HepG2 (cell line): Measurements from ENCODE around the gene SSBP4. TPM values are rescaled to one million over a fixed set of nuclear protein-coding genes. Genes with fewer than 3 reads are reported as not detected.

Experiments used
- CBX2 ChIP-seq, 2 experiments: fragments of 200-600 bp in 1 of 2; sonication (generic); formaldehyde crosslinking in 1 of 2; IDR thresholded peaks; 2 replicates each; pipeline versions ENCODE4 v1.7.0 to v1.8.1; 2018 to 2022; ENCODE audit warnings: low read depth in 2 of 2, low read length in 1 of 2, mild to moderate bottlenecking in 1 of 2, missing genetic modification reagents in 1 of 2
- GFI1 ChIP-seq: sonication (generic); formaldehyde crosslinking; IDR thresholded peaks from 2 replicates; pipeline ENCODE4 v1.5.0; 2020; ENCODE audit warnings: missing genetic modification reagents, mild to moderate bottlenecking, borderline replicate concordance
- POGZ ChIP-seq: sonication (generic); formaldehyde crosslinking; IDR thresholded peaks from 2 replicates; pipeline ENCODE4 v1.4.0; 2020; ENCODE audit warnings: mild to moderate bottlenecking, missing genetic modification reagents
- ZNF264 ChIP-seq: sonication (generic); formaldehyde crosslinking; IDR thresholded peaks from 2 replicates; pipeline ENCODE4 v1.4.0; 2020; ENCODE audit warnings: missing genetic modification reagents
- ZNF383 ChIP-seq: sonication (generic); formaldehyde crosslinking; IDR thresholded peaks from 2 replicates; pipeline ENCODE4 v1.4.0; 2020; ENCODE audit warnings: missing genetic modification reagents, mild to moderate bottlenecking, borderline replicate concordance
- ZNF660 ChIP-seq: sonication (generic); formaldehyde crosslinking; IDR thresholded peaks from 2 replicates; pipeline ENCODE4 v1.5.1; 2020; ENCODE audit warnings: mild to moderate bottlenecking, low read depth, missing genetic modification reagents, borderline replicate concordance
- polyA plus RNA-seq, 8 experiments: library from polyadenylated mRNA; depleted of rRNA in 3 of 8; stranded (reverse) in 7 of 8; unstranded in 1 of 8; fragments of >200 nt; fragmentation: Illumina TruSeq in 4 of 8; extraction: Trizol in 4 of 8; gene quantifications; 2 replicates each; pipeline versions ENCODE4 v1.2.1 to v1.2.3, GENCODE V29; 2011 to 2016; ENCODE audit warnings: low read depth in 4 of 8, missing spikeins in 1 of 8, mixed read lengths in 1 of 8; ENCODE audit not compliant: insufficient read depth in 1 of 8
- total RNA-seq, 5 experiments: library from RNA; depleted of rRNA; stranded (reverse); fragments of >200 nt; fragmentation: Illumina TruSeq; extraction: Trizol; gene quantifications; 2 replicates each; pipeline ENCODE4 v1.2.3, GENCODE V29; 2016; ENCODE audit warnings: low read depth in 1 of 5
- TF ChIP-seq, protein P1 (sequence below): sonication (generic); formaldehyde crosslinking; IDR thresholded peaks from 2 replicates; pipeline ENCODE4 v1.9.0; 2021; ENCODE audit warnings: mild to moderate bottlenecking, missing genetic modification reagents
- TF ChIP-seq, protein P2 (sequence below): IDR thresholded peaks from 2 replicates; pipeline ENCODE4 v1.6.1; 2016; ENCODE audit warnings: missing compliant biosample characterization, missing genetic modification reagents, borderline replicate concordance
- TF ChIP-seq, protein P3 (sequence below): sonication (generic); formaldehyde crosslinking; IDR thresholded peaks from 2 replicates; pipeline ENCODE4 v1.5.0; 2020; ENCODE audit warnings: mild to moderate bottlenecking, low read depth, missing genetic modification reagents, borderline replicate concordance
- TF ChIP-seq, protein P4 (sequence below): sonication (generic); formaldehyde crosslinking; IDR thresholded peaks from 2 replicates; pipeline ENCODE4 v1.9.0; 2021; ENCODE audit warnings: missing genetic modification reagents, borderline replicate concordance
- TF ChIP-seq, protein P5 (sequence below): IDR thresholded peaks from 2 replicates; pipeline ENCODE4 v1.6.1; 2016; ENCODE audit warnings: missing compliant biosample characterization, missing genetic modification reagents, borderline replicate concordance
- TF ChIP-seq, protein P6 (sequence below): sonication (generic); formaldehyde crosslinking; IDR thresholded peaks from 2 replicates; pipeline ENCODE4 v1.4.0; 2020; ENCODE audit warnings: missing genetic modification reagents, borderline replicate concordance

SSBP4 gene
- total and polyA plus RNA-seq, 2 of the 13 experiments (the other 11 are each of a cell fraction or from before 2014, with no cell fraction given): 20.8 to 39.5 TPM

DNA sequence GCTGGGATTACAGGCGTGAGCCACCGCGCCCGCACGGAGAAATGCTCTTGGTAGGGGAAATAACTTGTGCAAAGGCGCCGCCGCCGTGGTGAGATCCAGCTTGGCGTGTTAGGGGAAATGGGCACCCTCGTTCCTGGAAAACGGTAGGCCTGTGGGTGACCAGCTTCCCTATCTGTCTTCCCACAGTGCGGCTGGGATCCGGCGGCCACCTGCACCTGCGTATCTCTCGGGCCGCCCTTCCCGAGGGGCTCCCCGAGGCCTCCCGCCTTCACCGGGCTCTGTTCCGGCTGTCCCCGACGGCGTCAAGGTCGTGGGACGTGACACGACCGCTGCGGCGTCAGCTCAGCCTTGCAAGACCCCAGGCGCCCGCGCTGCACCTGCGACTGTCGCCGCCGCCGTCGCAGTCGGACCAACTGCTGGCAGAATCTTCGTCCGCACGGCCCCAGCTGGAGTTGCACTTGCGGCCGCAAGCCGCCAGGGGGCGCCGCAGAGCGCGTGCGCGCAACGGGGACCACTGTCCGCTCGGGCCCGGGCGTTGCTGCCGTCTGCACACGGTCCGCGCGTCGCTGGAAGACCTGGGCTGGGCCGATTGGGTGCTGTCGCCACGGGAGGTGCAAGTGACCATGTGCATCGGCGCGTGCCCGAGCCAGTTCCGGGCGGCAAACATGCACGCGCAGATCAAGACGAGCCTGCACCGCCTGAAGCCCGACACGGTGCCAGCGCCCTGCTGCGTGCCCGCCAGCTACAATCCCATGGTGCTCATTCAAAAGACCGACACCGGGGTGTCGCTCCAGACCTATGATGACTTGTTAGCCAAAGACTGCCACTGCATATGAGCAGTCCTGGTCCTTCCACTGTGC is 30.9 kb upstream of the SSBP4 start (continued):
- TF ChIP-seq, protein P1, sequence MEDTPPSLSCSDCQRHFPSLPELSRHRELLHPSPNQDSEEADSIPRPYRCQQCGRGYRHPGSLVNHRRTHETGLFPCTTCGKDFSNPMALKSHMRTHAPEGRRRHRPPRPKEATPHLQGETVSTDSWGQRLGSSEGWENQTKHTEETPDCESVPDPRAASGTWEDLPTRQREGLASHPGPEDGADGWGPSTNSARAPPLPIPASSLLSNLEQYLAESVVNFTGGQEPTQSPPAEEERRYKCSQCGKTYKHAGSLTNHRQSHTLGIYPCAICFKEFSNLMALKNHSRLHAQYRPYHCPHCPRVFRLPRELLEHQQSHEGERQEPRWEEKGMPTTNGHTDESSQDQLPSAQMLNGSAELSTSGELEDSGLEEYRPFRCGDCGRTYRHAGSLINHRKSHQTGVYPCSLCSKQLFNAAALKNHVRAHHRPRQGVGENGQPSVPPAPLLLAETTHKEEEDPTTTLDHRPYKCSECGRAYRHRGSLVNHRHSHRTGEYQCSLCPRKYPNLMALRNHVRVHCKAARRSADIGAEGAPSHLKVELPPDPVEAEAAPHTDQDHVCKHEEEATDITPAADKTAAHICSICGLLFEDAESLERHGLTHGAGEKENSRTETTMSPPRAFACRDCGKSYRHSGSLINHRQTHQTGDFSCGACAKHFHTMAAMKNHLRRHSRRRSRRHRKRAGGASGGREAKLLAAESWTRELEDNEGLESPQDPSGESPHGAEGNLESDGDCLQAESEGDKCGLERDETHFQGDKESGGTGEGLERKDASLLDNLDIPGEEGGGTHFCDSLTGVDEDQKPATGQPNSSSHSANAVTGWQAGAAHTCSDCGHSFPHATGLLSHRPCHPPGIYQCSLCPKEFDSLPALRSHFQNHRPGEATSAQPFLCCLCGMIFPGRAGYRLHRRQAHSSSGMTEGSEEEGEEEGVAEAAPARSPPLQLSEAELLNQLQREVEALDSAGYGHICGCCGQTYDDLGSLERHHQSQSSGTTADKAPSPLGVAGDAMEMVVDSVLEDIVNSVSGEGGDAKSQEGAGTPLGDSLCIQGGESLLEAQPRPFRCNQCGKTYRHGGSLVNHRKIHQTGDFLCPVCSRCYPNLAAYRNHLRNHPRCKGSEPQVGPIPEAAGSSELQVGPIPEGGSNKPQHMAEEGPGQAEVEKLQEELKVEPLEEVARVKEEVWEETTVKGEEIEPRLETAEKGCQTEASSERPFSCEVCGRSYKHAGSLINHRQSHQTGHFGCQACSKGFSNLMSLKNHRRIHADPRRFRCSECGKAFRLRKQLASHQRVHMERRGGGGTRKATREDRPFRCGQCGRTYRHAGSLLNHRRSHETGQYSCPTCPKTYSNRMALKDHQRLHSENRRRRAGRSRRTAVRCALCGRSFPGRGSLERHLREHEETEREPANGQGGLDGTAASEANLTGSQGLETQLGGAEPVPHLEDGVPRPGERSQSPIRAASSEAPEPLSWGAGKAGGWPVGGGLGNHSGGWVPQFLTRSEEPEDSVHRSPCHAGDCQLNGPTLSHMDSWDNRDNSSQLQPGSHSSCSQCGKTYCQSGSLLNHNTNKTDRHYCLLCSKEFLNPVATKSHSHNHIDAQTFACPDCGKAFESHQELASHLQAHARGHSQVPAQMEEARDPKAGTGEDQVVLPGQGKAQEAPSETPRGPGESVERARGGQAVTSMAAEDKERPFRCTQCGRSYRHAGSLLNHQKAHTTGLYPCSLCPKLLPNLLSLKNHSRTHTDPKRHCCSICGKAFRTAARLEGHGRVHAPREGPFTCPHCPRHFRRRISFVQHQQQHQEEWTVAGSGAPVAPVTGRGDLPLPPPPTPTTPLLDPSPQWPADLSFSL (CRISPR knock-in tag): no peak
- TF ChIP-seq, protein P2, sequence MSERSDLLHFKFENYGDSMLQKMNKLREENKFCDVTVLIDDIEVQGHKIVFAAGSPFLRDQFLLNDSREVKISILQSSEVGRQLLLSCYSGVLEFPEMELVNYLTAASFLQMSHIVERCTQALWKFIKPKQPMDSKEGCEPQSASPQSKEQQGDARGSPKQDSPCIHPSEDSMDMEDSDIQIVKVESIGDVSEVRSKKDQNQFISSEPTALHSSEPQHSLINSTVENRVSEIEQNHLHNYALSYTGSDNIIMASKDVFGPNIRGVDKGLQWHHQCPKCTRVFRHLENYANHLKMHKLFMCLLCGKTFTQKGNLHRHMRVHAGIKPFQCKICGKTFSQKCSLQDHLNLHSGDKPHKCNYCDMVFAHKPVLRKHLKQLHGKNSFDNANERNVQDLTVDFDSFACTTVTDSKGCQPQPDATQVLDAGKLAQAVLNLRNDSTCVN: no peak
- TF ChIP-seq POGZ (CRISPR knock-in tag) (0 out of 2 replicates have a peak, but pooled peaks have one; percentile 48), GFI1 (CRISPR knock-in tag) (0 out of 2 replicates have a peak, but pooled peaks have one; percentile 46), CBX2 (IDR thresholded peaks at IDR 0.05; ENCODE audit: low read depth, low read length) (no peak), CBX2 (CRISPR knock-in tag; IDR thresholded peaks at IDR 0.05; ENCODE audit: low read depth) (no peak), ZNF264 (0 out of 2 replicates have a peak, but pooled peaks have one; percentile 71), ZNF383 (CRISPR knock-in tag) (peak; percentile 69; the same call in 1 of the 2 replicates), ZNF660 (CRISPR knock-in tag) (peak; percentile 43; the same call in 1 of the 2 replicates)
- TF ChIP-seq, protein P3, sequence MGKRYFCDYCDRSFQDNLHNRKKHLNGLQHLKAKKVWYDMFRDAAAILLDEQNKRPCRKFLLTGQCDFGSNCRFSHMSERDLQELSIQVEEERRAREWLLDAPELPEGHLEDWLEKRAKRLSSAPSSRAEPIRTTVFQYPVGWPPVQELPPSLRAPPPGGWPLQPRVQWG: peak; percentile 87
- TF ChIP-seq, protein P4, sequence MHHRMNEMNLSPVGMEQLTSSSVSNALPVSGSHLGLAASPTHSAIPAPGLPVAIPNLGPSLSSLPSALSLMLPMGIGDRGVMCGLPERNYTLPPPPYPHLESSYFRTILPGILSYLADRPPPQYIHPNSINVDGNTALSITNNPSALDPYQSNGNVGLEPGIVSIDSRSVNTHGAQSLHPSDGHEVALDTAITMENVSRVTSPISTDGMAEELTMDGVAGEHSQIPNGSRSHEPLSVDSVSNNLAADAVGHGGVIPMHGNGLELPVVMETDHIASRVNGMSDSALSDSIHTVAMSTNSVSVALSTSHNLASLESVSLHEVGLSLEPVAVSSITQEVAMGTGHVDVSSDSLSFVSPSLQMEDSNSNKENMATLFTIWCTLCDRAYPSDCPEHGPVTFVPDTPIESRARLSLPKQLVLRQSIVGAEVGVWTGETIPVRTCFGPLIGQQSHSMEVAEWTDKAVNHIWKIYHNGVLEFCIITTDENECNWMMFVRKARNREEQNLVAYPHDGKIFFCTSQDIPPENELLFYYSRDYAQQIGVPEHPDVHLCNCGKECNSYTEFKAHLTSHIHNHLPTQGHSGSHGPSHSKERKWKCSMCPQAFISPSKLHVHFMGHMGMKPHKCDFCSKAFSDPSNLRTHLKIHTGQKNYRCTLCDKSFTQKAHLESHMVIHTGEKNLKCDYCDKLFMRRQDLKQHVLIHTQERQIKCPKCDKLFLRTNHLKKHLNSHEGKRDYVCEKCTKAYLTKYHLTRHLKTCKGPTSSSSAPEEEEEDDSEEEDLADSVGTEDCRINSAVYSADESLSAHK: no peak
- TF ChIP-seq, protein P5, sequence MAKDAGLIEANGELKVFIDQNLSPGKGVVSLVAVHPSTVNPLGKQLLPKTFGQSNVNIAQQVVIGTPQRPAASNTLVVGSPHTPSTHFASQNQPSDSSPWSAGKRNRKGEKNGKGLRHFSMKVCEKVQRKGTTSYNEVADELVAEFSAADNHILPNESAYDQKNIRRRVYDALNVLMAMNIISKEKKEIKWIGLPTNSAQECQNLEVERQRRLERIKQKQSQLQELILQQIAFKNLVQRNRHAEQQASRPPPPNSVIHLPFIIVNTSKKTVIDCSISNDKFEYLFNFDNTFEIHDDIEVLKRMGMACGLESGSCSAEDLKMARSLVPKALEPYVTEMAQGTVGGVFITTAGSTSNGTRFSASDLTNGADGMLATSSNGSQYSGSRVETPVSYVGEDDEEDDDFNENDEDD (CRISPR knock-in tag): peak; percentile 37; the same call in 1 of the 2 replicates
- TF ChIP-seq, protein P6, sequence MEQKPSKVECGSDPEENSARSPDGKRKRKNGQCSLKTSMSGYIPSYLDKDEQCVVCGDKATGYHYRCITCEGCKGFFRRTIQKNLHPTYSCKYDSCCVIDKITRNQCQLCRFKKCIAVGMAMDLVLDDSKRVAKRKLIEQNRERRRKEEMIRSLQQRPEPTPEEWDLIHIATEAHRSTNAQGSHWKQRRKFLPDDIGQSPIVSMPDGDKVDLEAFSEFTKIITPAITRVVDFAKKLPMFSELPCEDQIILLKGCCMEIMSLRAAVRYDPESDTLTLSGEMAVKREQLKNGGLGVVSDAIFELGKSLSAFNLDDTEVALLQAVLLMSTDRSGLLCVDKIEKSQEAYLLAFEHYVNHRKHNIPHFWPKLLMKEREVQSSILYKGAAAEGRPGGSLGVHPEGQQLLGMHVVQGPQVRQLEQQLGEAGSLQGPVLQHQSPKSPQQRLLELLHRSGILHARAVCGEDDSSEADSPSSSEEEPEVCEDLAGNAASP: peak; percentile 26; the same call in 1 of the 2 replicates
